Keratinocyte (primary cell): ENCODE measurements around the gene ARHGEF2. TPM values are rescaled to one million over a fixed set of nuclear protein-coding genes. Genes with fewer than 3 reads are reported as not detected.

Source experiments
- DNase-seq: peaks from one replicate; pipeline ENCODE4 v3.0.0-alpha.2; 2011; ENCODE audit warnings: low read depth, missing footprints, low spot score
- FAIRE-seq: peaks from 2 replicates; lab custom pipeline; 2011; peaks lifted over from hg19 to GRCh38; lab: Jason Lieb, UNC
- H2AFZ ChIP-seq: 2 replicates; pipeline ENCODE4 v1.6.0; 2012; ENCODE audit warnings: low read length, control low read depth, inconsistent platforms; ENCODE audit not compliant: control insufficient read depth
- H3K27ac ChIP-seq: 2 replicates; pipeline ENCODE4 v1.5.1; 2011; ENCODE audit warnings: low read length; ENCODE audit not compliant: control insufficient read depth, insufficient read depth
- H3K27me3 ChIP-seq: 3 replicates; pipeline ENCODE4 v1.6.0; 2011; ENCODE audit warnings: low read length; ENCODE audit not compliant: control insufficient read depth, insufficient read depth; ENCODE audit errors: extremely low read depth
- H3K36me3 ChIP-seq, 2 experiments: 2 replicates in 1 of 2; 3 replicates in 1 of 2; pipeline ENCODE4 v1.5.1; 2011; ENCODE audit warnings: low read length in 2 of 2, mild to moderate bottlenecking in 1 of 2; ENCODE audit not compliant: control insufficient read depth in 2 of 2, insufficient read depth in 2 of 2; ENCODE audit errors: extremely low read depth in 1 of 2
- H3K4me1 ChIP-seq: 3 replicates; pipeline ENCODE4 v1.5.1; 2011; ENCODE audit warnings: low read length; ENCODE audit not compliant: control insufficient read depth, insufficient read depth; ENCODE audit errors: extremely low read depth
- H3K4me2 ChIP-seq: 3 replicates; pipeline ENCODE4 v1.6.0; 2011; ENCODE audit warnings: low read depth, low read length; ENCODE audit not compliant: control insufficient read depth, insufficient read depth; ENCODE audit errors: extremely low read depth
- H3K4me3 ChIP-seq, 3 experiments: fragments of 200-600 bp in 1 of 3; sonication (generic) in 1 of 3; 2 replicates in 2 of 3; 3 replicates in 1 of 3; pipeline ENCODE4 v1.5.1; 2011 to 2016; ENCODE audit warnings: low read length in 3 of 3, mild to moderate bottlenecking in 3 of 3, control low read depth in 2 of 3, inconsistent platforms in 1 of 3, low read depth in 1 of 3, mixed read lengths in 1 of 3, mixed run types in 1 of 3, moderate library complexity in 1 of 3; ENCODE audit not compliant: control insufficient read depth in 2 of 3, insufficient read depth in 2 of 3; ENCODE audit errors: extremely low read depth in 1 of 3
- H3K79me2 ChIP-seq: 2 replicates; pipeline ENCODE4 v1.6.0; 2012; ENCODE audit warnings: low read length; ENCODE audit not compliant: control insufficient read depth, insufficient read depth
- H3K9ac ChIP-seq: 3 replicates; pipeline ENCODE4 v1.6.0; 2011; ENCODE audit warnings: low read length; ENCODE audit not compliant: control insufficient read depth, insufficient read depth; ENCODE audit errors: extremely low read depth
- H3K9me1 ChIP-seq: 3 replicates; pipeline ENCODE4 v1.6.0; 2011; ENCODE audit warnings: low read length; ENCODE audit not compliant: control insufficient read depth, insufficient read depth; ENCODE audit errors: extremely low read depth
- H3K9me3 ChIP-seq: 2 replicates; pipeline ENCODE4 v1.5.1; 2012; ENCODE audit warnings: low read depth, low read length; ENCODE audit not compliant: control insufficient read depth
- H4K20me1 ChIP-seq: 3 replicates; pipeline ENCODE4 v1.6.0; 2011; ENCODE audit warnings: low read length; ENCODE audit not compliant: control insufficient read depth, insufficient read depth; ENCODE audit errors: extremely low read depth
- EZH2 ChIP-seq: IDR thresholded peaks from one replicate; pipeline ENCODE4 v1.6.1; 2012; ENCODE audit warnings: inconsistent platforms, mild to moderate bottlenecking, low read length, moderate library complexity
- dilution Hi-C: fragments of 300-500 bp; cut with MboI; formaldehyde crosslinking; loops from one replicate; pipeline ENCODE4 v1.7.0; 2020; ENCODE audit warnings: low sequenced_read_pairs; ENCODE audit not compliant: extremely low pct_ligation_motif_present
- polyA plus RNA-seq, 5 experiments: library from polyadenylated mRNA; depleted of rRNA in 3 of 5; stranded (reverse) in 3 of 5; stranded (forward) in 1 of 5; unstranded in 1 of 5; fragments of >200 nt; gene quantifications; 1 replicate in 1 of 5; 2 replicates in 3 of 5; 3 replicates in 1 of 5; pipeline versions ENCODE4 v1.2.1 to v1.2.3, GENCODE V29; 2011 to 2012; ENCODE audit warnings: missing spikeins in 2 of 5, low read depth in 1 of 5, low replicate concordance in 1 of 5
- TF ChIP-seq, protein P1 (sequence below), 3 experiments: IDR thresholded peaks in 1 of 3; conservative IDR thresholded peaks in 1 of 3; optimal IDR thresholded peaks in 1 of 3; 2 replicates in 2 of 3; 3 replicates in 1 of 3; pipeline versions ENCODE3 to v1.5.1; 2011; ENCODE audit warnings: low read length in 3 of 3, mild to moderate bottlenecking in 3 of 3, moderate library complexity in 2 of 3, control low read depth in 1 of 3, inconsistent platforms in 1 of 3; ENCODE audit not compliant: insufficient read depth in 2 of 3; ENCODE audit errors: extremely low read depth in 1 of 3

ARHGEF2 gene
- polyA plus RNA-seq, 1 donor (not counting 4 experiments of a cell fraction or from before 2014, with no cell fraction given): 38.7 TPM

DNA sequence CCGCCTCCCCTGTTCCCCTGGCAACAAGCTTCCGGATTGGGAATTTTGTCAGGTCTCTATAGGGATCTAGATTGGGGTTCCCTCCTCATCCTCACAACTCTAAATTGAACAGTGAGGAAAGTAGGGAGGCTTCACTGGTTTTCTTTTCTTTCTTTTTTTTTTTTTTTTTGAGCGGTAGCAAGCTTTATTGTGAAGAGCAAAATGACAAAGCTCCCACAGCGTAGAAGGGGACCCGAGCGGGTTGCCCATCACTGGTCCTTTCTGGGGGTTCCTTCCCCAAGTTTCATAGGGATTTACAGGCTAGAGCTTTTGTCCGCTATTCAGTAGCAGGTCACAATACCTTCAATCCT lies 10.3 kb downstream of the ARHGEF2 start:
- Histone ChIP-seq H3K4me2 (no peak overlapping the region), H3K79me2 (peaks cover 47% of the 10 kb centered on the region), H3K9me1 (no peaks in the 10 kb centered on the region), H3K4me1 (peaks cover under 1% of the 10 kb centered on the region), H4K20me1 (peaks cover 6% of the 10 kb centered on the region), H2AFZ (no peak overlapping the region), H3K27ac (no peak overlapping the region), H3K27me3 (no peaks in the 10 kb centered on the region), H3K9me3 (no peaks in the 10 kb centered on the region), H3K36me3 (peaks cover 44 to 51% of the 10 kb centered on the region in 2 experiments), H3K9ac (no peak overlapping the region), H3K4me3 (no peak overlapping the region)
- no peak for TF ChIP-seq EZH2
- TF ChIP-seq, protein P1, sequence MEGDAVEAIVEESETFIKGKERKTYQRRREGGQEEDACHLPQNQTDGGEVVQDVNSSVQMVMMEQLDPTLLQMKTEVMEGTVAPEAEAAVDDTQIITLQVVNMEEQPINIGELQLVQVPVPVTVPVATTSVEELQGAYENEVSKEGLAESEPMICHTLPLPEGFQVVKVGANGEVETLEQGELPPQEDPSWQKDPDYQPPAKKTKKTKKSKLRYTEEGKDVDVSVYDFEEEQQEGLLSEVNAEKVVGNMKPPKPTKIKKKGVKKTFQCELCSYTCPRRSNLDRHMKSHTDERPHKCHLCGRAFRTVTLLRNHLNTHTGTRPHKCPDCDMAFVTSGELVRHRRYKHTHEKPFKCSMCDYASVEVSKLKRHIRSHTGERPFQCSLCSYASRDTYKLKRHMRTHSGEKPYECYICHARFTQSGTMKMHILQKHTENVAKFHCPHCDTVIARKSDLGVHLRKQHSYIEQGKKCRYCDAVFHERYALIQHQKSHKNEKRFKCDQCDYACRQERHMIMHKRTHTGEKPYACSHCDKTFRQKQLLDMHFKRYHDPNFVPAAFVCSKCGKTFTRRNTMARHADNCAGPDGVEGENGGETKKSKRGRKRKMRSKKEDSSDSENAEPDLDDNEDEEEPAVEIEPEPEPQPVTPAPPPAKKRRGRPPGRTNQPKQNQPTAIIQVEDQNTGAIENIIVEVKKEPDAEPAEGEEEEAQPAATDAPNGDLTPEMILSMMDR (optimal IDR thresholded peaks at IDR 0.05 in 1 of 3, IDR thresholded peaks at IDR 0.05 in 1 of 3, conservative IDR thresholded peaks at IDR 0.05 in 1 of 3; ENCODE audit: extremely low read depth in 1 of 3, insufficient read depth in 2 of 3, low read length in 3 of 3): no peak
- FAIRE-seq (no peak), DNase-seq (no peak)
- dilution Hi-C loops: no loop called here

DNA sequence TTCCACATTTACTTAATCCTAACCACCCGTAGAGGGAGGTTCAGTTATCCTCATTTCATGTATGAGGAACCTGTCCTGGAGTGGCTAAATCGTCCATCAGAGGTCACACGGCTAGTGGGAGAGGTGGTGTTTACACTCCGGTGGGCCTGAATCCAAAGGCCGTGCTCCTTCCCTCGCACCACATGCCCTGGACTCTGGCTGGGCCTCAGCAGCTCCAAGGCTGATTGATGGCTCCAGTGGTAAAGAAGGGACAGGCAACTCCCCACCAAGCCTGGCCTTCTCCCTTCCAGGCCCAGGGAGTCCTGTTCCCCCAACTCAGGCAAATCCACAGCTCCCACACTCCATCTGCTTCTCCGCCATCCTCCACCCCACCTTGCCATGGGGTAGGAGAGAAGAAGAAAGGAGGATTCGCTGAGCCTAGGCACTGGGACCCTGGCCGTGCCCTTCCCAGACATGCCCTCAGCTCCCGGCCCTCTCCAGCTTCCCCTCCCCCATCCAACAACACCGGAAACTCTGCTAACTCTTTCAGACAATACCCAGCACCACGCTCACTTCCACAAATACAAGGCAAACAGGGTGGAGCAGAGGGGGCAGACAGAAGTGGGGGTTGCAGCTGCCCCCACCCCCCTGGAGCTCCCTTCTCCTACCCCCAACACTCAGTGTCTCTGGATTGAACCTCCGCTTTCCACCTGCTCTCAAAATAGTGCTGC lies 10.9 kb downstream of the ARHGEF2 start:
- no peak overlapping the region for H3K4me3 ChIP-seq
- no peak overlapping the region for H2AFZ ChIP-seq
- no peak for DNase-seq
- H3K27ac ChIP-seq: no peak overlapping the region
- peaks cover 48 to 56% of the 10 kb centered on the region in 2 experiments for H3K36me3 ChIP-seq
- no peaks in the 10 kb centered on the region for H3K9me1 ChIP-seq
- no peak overlapping the region for H3K9ac ChIP-seq
- TF ChIP-seq, protein P1 (optimal IDR thresholded peaks at IDR 0.05 in 1 of 3, IDR thresholded peaks at IDR 0.05 in 1 of 3, conservative IDR thresholded peaks at IDR 0.05 in 1 of 3; ENCODE audit: extremely low read depth in 1 of 3, insufficient read depth in 2 of 3, low read length in 3 of 3): no peak
- H3K9me3 ChIP-seq: no peaks in the 10 kb centered on the region
- FAIRE-seq: no peak
- H4K20me1 ChIP-seq: peaks cover 4% of the 10 kb centered on the region
- H3K4me1 ChIP-seq: peaks cover 6% of the 10 kb centered on the region
- dilution Hi-C loops: no loop called here
- H3K79me2 ChIP-seq: peaks cover 41% of the 10 kb centered on the region
- no peak overlapping the region for H3K4me2 ChIP-seq
- H3K27me3 ChIP-seq: no peaks in the 10 kb centered on the region
